Lower leg skin (tissue), 3 donors: ENCODE measurements around the gene EHMT1.

Source experiments
- POLR2A ChIP-seq, 2 donors: fragments of 450-650 bp; IDR thresholded peaks; one replicate each; pipeline ENCODE4 v1.6.1; 2016 to 2017; ENCODE audit warnings: antibody characterized with exemption in 2 of 2, mild to moderate bottlenecking in 1 of 2, moderate library complexity in 1 of 2
- TF ChIP-seq, protein P1 (sequence below), 3 donors: fragments of 450-650 bp; IDR thresholded peaks; one replicate each; pipeline ENCODE4 v1.5.1; 2016; ENCODE audit warnings: antibody characterized with exemption in 3 of 3, mild to moderate bottlenecking in 3 of 3, moderate library complexity in 2 of 3

GRCh38 chr9:137626464-137626863 lies 7.7 kb downstream of the EHMT1 start:
- TF ChIP-seq, protein P1, sequence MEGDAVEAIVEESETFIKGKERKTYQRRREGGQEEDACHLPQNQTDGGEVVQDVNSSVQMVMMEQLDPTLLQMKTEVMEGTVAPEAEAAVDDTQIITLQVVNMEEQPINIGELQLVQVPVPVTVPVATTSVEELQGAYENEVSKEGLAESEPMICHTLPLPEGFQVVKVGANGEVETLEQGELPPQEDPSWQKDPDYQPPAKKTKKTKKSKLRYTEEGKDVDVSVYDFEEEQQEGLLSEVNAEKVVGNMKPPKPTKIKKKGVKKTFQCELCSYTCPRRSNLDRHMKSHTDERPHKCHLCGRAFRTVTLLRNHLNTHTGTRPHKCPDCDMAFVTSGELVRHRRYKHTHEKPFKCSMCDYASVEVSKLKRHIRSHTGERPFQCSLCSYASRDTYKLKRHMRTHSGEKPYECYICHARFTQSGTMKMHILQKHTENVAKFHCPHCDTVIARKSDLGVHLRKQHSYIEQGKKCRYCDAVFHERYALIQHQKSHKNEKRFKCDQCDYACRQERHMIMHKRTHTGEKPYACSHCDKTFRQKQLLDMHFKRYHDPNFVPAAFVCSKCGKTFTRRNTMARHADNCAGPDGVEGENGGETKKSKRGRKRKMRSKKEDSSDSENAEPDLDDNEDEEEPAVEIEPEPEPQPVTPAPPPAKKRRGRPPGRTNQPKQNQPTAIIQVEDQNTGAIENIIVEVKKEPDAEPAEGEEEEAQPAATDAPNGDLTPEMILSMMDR (IDR thresholded peaks at IDR 0.05), result no peak
- TF ChIP-seq POLR2A (IDR thresholded peaks at IDR 0.05), result no peak
